Stimulated activated naive CD8-positive, alpha-beta T cell treated with anti-CD3 and anti-CD28 coated beads, Interleukin-15, Interleukin-2, amounts not matched to agents 100 ng/mL and 50 ng/mL, for 24 hours (primary cell): ENCODE data around the gene GARS1.

Source experiments
- H3K27ac Mint-ChIP-seq: one replicate; pipeline ENCODE4 v1.8.0; 2021; ENCODE audit warnings: mild to moderate bottlenecking, mixed read lengths
- H3K27me3 Mint-ChIP-seq: one replicate; pipeline ENCODE4 v1.8.0; 2021; ENCODE audit warnings: mixed read lengths
- H3K36me3 Mint-ChIP-seq: one replicate; pipeline ENCODE4 v1.8.0; 2021; ENCODE audit warnings: low read depth, mixed read lengths
- H3K4me1 Mint-ChIP-seq: one replicate; pipeline ENCODE4 v1.8.0; 2021; ENCODE audit warnings: low read depth, mixed read lengths
- H3K4me3 Mint-ChIP-seq: one replicate; pipeline ENCODE4 v1.8.0; 2021; ENCODE audit warnings: mild to moderate bottlenecking, mixed read lengths
- H3K9me3 Mint-ChIP-seq: one replicate; pipeline ENCODE4 v1.8.0; 2021; ENCODE audit warnings: mixed read lengths

The GARS1 gene

DNA sequence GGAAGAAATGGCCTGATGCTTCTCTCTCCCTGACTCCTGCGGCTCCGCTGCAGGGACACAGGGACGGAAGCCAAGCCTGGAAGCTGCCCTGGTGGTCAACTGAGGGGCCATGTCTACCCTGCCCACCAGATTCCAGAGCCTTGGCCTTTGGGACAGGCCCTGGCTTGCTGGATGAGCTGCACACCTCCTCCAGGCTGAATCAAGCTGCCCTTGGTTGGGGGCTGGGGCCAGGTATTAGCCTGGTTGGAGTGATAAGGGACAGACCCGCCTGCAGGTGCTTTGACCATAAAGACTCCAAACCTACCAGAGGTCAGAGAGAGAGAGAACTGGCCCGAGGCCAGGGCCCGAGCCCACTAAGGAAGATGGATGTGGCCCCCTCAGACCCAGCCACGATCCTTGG lies 57.5 kb downstream of the GARS1 start:
- Mint-ChIP-seq H3K9me3 (no peaks in the 10 kb centered on the region), H3K4me3 (no peak overlapping the region), H3K36me3 (no peaks in the 10 kb centered on the region), H3K27me3 (no peaks in the 10 kb centered on the region), H3K27ac (no peak overlapping the region), H3K4me1 (no peaks in the 10 kb centered on the region)

GRCh38 chr7:30652698-30653641 lies 58.3 kb downstream of the GARS1 start:
- no peaks in the 10 kb centered on the region for H3K9me3 Mint-ChIP-seq
- H3K4me1 Mint-ChIP-seq = no peaks in the 10 kb centered on the region
- H3K27ac Mint-ChIP-seq = no peak overlapping the region
- no peak overlapping the region for H3K4me3 Mint-ChIP-seq
- no peaks in the 10 kb centered on the region for H3K36me3 Mint-ChIP-seq
- H3K27me3 Mint-ChIP-seq = no peaks in the 10 kb centered on the region

- Mint-ChIP-seq H3K36me3 (no peaks in the 10 kb centered on the region), H3K4me1 (no peaks in the 10 kb centered on the region), H3K27me3 (no peaks in the 10 kb centered on the region), H3K4me3 (no peak overlapping the region), H3K9me3 (no peaks in the 10 kb centered on the region), H3K27ac (no peak overlapping the region)
These were observed 59.8 kb downstream of the GARS1 start for GRCh38 chr7:30654296-30655090.

GRCh38 chr7:30655096-30655970 lies 60.7 kb downstream of the GARS1 start:
- Mint-ChIP-seq H3K27ac (no peak overlapping the region), H3K36me3 (no peaks in the 10 kb centered on the region), H3K4me1 (no peaks in the 10 kb centered on the region), H3K4me3 (no peak overlapping the region), H3K9me3 (no peaks in the 10 kb centered on the region), H3K27me3 (no peaks in the 10 kb centered on the region)

DNA sequence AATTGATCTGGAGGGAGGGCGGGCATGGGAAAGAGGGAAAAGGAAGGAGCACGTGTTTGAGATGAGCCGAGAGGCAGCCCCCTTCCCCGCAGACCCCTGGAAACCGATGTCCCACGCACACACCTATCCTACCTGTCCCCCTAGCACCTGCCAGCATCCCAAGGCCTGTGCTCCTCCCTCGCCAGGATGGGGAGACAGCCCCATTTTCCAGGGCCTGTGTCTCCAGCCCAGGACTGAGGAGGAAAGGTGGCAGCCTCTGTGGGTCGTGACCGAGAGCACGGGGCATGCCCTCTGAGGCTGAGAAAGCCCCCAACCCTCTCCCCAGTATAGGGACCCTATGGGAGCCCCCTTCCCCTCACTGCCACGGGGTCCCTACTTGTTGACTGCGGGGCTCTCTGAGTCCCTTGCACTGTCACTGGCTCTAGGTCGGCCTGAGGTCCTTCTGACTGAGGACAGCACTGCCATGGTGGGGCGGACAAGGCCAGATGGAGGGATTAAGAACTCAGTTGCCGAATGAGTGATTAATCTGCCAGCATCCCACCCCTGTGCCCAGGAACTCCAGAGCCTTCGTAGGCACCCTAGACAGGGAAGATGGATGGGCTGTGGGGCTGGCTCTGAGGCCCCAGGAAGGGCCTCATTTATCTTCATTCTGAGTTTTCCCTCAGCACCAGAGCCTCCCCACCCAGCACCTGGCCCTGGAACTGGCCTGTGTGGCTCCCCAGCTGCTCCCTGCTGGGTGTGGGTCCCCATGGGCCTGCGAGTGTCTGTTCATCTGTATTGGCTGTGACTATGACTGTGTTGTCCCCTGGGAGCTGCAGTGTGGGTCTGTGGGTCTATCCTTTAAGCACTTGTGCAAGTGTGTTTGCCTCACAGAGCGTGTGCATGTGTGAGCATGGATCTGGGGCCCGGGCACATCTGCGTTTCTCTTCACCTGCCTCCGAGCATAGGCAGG lies 61.6 kb downstream of the GARS1 start:
- Mint-ChIP-seq H3K27me3 (no peaks in the 10 kb centered on the region), H3K9me3 (no peaks in the 10 kb centered on the region), H3K36me3 (no peaks in the 10 kb centered on the region), H3K4me3 (no peak overlapping the region), H3K4me1 (no peaks in the 10 kb centered on the region), H3K27ac (no peak overlapping the region)

- H3K36me3 Mint-ChIP-seq = no peaks in the 10 kb centered on the region
- H3K27ac Mint-ChIP-seq = no peak overlapping the region
- H3K27me3 Mint-ChIP-seq = no peaks in the 10 kb centered on the region
- H3K4me1 Mint-ChIP-seq = no peaks in the 10 kb centered on the region
- no peaks in the 10 kb centered on the region for H3K9me3 Mint-ChIP-seq
- H3K4me3 Mint-ChIP-seq = no peak overlapping the region
These were observed 62.5 kb downstream of the GARS1 start for GRCh38 chr7:30657131-30657530.

- H3K9me3 Mint-ChIP-seq = no peaks in the 10 kb centered on the region
- no peak overlapping the region for H3K4me3 Mint-ChIP-seq
- H3K27me3 Mint-ChIP-seq = no peaks in the 10 kb centered on the region
- H3K4me1 Mint-ChIP-seq = no peaks in the 10 kb centered on the region
- H3K36me3 Mint-ChIP-seq = no peaks in the 10 kb centered on the region
- H3K27ac Mint-ChIP-seq = no peak overlapping the region
These were observed 63.9 kb downstream of the GARS1 start for GRCh38 chr7:30658479-30659074.

DNA sequence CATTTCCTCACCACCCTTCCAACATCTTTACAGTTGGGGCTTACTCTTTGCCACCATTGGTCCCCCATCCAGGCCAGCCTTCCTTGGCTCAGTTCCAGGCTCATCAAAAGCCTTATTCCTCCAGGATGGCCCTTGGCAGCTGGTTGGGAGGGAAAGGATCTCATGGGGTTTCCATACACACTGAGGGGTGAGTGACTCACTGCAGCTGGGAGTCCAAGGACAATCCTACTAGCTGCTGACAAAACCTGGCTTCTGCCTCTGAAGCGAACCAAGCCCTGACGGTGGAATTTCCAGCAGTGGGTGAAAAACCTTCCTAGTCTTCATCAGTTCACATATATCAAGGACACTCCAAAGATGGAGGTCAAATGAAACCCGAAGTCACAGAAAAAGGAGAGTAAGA lies 64.6 kb downstream of the GARS1 start:
- no peak overlapping the region for H3K4me3 Mint-ChIP-seq
- H3K27ac Mint-ChIP-seq = no peak overlapping the region
- H3K4me1 Mint-ChIP-seq = no peaks in the 10 kb centered on the region
- no peaks in the 10 kb centered on the region for H3K36me3 Mint-ChIP-seq
- no peaks in the 10 kb centered on the region for H3K27me3 Mint-ChIP-seq
- no peaks in the 10 kb centered on the region for H3K9me3 Mint-ChIP-seq

GRCh38 chr7:30660331-30661255 lies 65.9 kb downstream of the GARS1 start:
- no peak overlapping the region for H3K4me3 Mint-ChIP-seq
- no peaks in the 10 kb centered on the region for H3K4me1 Mint-ChIP-seq
- H3K27me3 Mint-ChIP-seq = no peaks in the 10 kb centered on the region
- H3K27ac Mint-ChIP-seq = no peak overlapping the region
- H3K36me3 Mint-ChIP-seq = no peaks in the 10 kb centered on the region
- H3K9me3 Mint-ChIP-seq = no peaks in the 10 kb centered on the region

- Mint-ChIP-seq H3K36me3 (no peaks in the 10 kb centered on the region), H3K4me3 (no peak overlapping the region), H3K27me3 (no peaks in the 10 kb centered on the region), H3K4me1 (no peaks in the 10 kb centered on the region), H3K9me3 (no peaks in the 10 kb centered on the region), H3K27ac (no peak overlapping the region)
These were observed 67.2 kb downstream of the GARS1 start for GRCh38 chr7:30661926-30662325.

GRCh38 chr7:30662431-30662939 lies 67.8 kb downstream of the GARS1 start:
- Mint-ChIP-seq H3K4me3 (no peak overlapping the region), H3K4me1 (no peaks in the 10 kb centered on the region), H3K36me3 (no peaks in the 10 kb centered on the region), H3K27ac (no peak overlapping the region), H3K27me3 (no peaks in the 10 kb centered on the region), H3K9me3 (no peaks in the 10 kb centered on the region)

DNA sequence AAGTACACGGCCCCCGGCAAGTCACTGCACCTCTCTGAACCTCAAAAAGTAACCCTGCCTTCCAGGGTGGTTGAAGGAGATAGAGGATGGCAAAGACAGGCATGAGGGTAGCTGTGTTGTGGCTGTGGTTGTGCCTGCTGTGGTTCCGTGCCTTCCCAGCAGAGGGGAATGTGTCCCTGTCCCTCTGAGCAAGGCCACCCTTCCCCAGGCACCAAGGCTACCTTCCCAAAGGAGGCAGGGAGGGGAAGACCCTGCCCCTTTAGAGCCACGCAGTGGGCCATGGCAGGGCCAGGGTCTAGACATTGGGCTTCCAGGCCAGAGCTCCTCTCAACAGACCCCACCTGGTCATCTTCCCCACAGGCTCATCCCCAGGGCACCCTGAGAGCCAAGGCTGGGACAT lies 68.7 kb downstream of the GARS1 start:
- no peaks in the 10 kb centered on the region for H3K36me3 Mint-ChIP-seq
- H3K27me3 Mint-ChIP-seq = no peaks in the 10 kb centered on the region
- H3K9me3 Mint-ChIP-seq = no peaks in the 10 kb centered on the region
- H3K4me3 Mint-ChIP-seq = no peak overlapping the region
- H3K4me1 Mint-ChIP-seq = no peaks in the 10 kb centered on the region
- no peak overlapping the region for H3K27ac Mint-ChIP-seq
